ENCODE results near the gene DPP7. TPM values are rescaled to one million over a fixed set of nuclear protein-coding genes. Genes with fewer than 3 reads are reported as not detected.
A peak's percentile ranks its signal among the peaks of the same experiment; 100 is the strongest.

The DPP7 gene
- total and polyA plus RNA-seq, 9 of the 15 experiments (the other 6 are each of a cell fraction or from before 2014, with no cell fraction given) = 0.99 to 365 (median 132) TPM

DNA sequence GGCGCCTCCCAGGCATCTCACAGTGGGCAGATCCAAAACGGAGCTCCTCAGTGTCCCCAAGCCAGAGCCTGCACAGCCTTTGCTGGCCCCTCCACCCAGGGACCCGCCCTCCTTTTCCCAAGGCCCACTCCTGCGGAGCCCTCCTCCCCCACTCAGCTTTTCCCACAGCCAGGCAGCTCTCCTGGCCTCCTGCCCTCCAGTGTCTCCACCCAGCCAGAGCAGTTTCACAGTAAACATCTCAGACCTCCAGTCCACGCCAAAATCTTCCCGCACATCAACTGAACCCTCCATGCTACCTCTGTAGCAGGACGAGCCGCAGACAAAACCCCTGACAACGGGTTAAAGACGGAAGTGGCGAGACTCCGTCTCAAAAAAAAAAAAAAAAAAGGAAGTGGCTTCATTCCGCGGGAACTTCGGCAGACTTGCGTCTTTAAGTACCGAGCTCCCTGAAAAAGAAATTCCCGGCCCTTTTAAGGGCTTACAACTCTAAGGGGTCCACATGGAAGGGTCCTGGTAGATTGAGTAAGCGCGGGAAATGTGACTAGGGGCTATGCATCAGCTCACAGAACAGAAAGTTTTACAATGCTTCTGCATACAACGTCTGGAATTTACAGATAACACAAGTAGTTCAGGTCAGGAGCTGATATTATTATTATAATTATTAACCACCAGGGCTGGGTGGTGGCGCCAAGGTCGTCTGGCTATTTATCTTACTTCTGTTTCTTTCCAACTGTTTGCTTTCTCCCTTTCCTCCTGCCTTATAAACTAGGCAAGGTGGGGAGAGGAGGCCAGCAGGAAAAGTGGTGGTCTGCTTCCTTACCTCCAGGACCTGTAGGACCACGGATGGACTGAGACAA lies 13.0 kb upstream of the DPP7 start (continued):
- TF ChIP-seq ZNF175 (CRISPR knock-in tag; IDR thresholded peaks at IDR 0.05; ENCODE audit: low read depth) (no peak), ATF1 (CRISPR knock-in tag; IDR thresholded peaks at IDR 0.05) (no peak), ATF1 (tag; IDR thresholded peaks at IDR 0.05) (peak; percentile 38; the same call in 1 of the 2 replicates), ATF7 (IDR thresholded peaks at IDR 0.05) (peak; percentile 57), BRD9 (IDR thresholded peaks at IDR 0.05; ENCODE audit: low read depth, partially characterized antibody) (peak; percentile 65), PML (IDR thresholded peaks at IDR 0.05; ENCODE audit: low read length) (peak; percentile 51; the same call in 1 of the 2 replicates), HMGN3 (IDR thresholded peaks at IDR 0.05; ENCODE audit: borderline replicate concordance, extremely low read depth, insufficient read length, low read depth, low read length) (no peak), MIER1 (IDR thresholded peaks at IDR 0.05; ENCODE audit: low read depth) (peak; percentile 59; the same call in 1 of the 2 replicates), GABPA (tag; conservative IDR thresholded peaks at IDR 0.05; ENCODE audit: low read depth) (peak; percentile 92), ZNF3 (CRISPR knock-in tag; IDR thresholded peaks at IDR 0.05) (no peak), NR1H2 (CRISPR knock-in tag; IDR thresholded peaks at IDR 0.05) (0 out of 2 replicates have a peak, but pooled peaks have one; percentile 44), TAF1 (IDR thresholded peaks at IDR 0.05; ENCODE audit: control insufficient read depth, extremely low read depth, insufficient read depth, low read length, severe bottlenecking) (peak; percentile 51), SMAD2 (IDR thresholded peaks at IDR 0.05; ENCODE audit: low read depth, low read length) (no peak), STAT5B (CRISPR knock-in tag; IDR thresholded peaks at IDR 0.05) (no peak), MYC (IDR thresholded peaks at IDR 0.05; ENCODE audit: low read depth, low read length) (0 out of 2 replicates have a peak, but pooled peaks have one; percentile 26), MYC (CRISPR knock-in tag; IDR thresholded peaks at IDR 0.05; ENCODE audit: borderline replicate concordance, low read depth) (no peak), ESRRA (IDR thresholded peaks at IDR 0.05; ENCODE audit: borderline replicate concordance, low read depth) (no peak), MAZ (CRISPR knock-in tag; conservative IDR thresholded peaks at IDR 0.05 in 1 of 2, IDR thresholded peaks at IDR 0.05 in 1 of 2) (peak in 1 of 2 experiments; percentile 31; a peak in 1 of 4 replicates), ETV5 (CRISPR knock-in tag; IDR thresholded peaks at IDR 0.05; ENCODE audit: low read depth) (peak; percentile 73)
- TF ChIP-seq, protein P1, sequence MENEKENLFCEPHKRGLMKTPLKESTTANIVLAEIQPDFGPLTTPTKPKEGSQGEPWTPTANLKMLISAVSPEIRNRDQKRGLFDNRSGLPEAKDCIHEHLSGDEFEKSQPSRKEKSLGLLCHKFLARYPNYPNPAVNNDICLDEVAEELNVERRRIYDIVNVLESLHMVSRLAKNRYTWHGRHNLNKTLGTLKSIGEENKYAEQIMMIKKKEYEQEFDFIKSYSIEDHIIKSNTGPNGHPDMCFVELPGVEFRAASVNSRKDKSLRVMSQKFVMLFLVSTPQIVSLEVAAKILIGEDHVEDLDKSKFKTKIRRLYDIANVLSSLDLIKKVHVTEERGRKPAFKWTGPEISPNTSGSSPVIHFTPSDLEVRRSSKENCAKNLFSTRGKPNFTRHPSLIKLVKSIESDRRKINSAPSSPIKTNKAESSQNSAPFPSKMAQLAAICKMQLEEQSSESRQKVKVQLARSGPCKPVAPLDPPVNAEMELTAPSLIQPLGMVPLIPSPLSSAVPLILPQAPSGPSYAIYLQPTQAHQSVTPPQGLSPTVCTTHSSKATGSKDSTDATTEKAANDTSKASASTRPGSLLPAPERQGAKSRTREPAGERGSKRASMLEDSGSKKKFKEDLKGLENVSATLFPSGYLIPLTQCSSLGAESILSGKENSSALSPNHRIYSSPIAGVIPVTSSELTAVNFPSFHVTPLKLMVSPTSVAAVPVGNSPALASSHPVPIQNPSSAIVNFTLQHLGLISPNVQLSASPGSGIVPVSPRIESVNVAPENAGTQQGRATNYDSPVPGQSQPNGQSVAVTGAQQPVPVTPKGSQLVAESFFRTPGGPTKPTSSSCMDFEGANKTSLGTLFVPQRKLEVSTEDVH (IDR thresholded peaks at IDR 0.05; ENCODE audit: low read depth, partially characterized antibody) = peak; percentile 97
- TF ChIP-seq, protein P2, sequence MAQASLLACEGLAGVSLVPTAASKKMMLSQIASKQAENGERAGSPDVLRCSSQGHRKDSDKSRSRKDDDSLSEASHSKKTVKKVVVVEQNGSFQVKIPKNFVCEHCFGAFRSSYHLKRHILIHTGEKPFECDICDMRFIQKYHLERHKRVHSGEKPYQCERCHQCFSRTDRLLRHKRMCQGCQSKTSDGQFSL (CRISPR knock-in tag; IDR thresholded peaks at IDR 0.05) = 0 out of 2 replicates have a peak, but pooled peaks have one; percentile 26
- TF ChIP-seq, protein P2 (tag; IDR thresholded peaks at IDR 0.05) = 0 out of 4 replicates have a peak, but pooled peaks of 1 of the 2 experiments have one; percentile 41
- TF ChIP-seq, protein P3, sequence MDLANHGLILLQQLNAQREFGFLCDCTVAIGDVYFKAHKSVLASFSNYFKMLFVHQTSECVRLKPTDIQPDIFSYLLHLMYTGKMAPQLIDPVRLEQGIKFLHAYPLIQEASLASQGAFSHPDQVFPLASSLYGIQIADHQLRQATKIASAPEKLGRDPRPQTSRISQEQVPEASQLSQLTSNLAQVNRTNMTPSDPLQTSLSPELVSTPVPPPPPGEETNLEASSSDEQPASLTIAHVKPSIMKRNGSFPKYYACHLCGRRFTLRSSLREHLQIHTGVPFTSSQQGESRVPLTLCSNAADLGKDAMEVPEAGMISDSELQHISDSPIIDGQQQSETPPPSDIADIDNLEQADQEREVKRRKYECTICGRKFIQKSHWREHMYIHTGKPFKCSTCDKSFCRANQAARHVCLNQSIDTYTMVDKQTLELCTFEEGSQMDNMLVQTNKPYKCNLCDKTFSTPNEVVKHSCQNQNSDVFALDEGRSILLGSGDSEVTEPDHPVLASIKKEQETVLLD (IDR thresholded peaks at IDR 0.05) = peak; percentile 33; the same call in 1 of the 2 replicates

Data from K562 (cell line).